IMR-90 (cell line): ENCODE results near the gene DGKG. TPM values are rescaled to one million over a fixed set of nuclear protein-coding genes. Genes with fewer than 3 reads are reported as not detected.

Source experiments
- ATAC-seq: fragments of 200-7000 bp; cut with Tn5 transposase; 2 replicates; pipeline ENCODE4 v1.9.1; 2020; ENCODE audit warnings: low read depth, mild to moderate bottlenecking, moderate library complexity
- BruUV-seq: library from RNA; stranded (reverse); fragments of 400-500 nt; replicated peaks from 2 replicates; lab custom pipeline; 2021; lab: Mats Ljungman, UMichigan
- CTCF ChIA-PET: fragments of 300-600 bp; formaldehyde crosslinking; extraction: SDS; loops from one replicate; lab custom pipeline; 2021; ENCODE audit warnings: antibody characterized with exemption; lab: Yijun Ruan, JAX
- POLR2A ChIA-PET: fragments of 300-600 bp; sonication (Branson Sonifier 250); formaldehyde crosslinking; loops from one replicate; lab custom pipeline; 2022; ENCODE audit warnings: antibody characterized with exemption; ENCODE audit not compliant: unreplicated experiment; lab: Charles Lee
- DNase-seq: peaks from one replicate; pipeline ENCODE4 v3.0.0; 2013
- H2AFZ ChIP-seq: replicated peaks from 2 replicates; pipeline ENCODE3; 2013; ENCODE audit warnings: low read length, mild to moderate bottlenecking; ENCODE audit not compliant: poor library complexity
- H2AK5ac ChIP-seq: 2 replicates; pipeline ENCODE4 v1.6.1; 2013; ENCODE audit warnings: low read depth, low read length, inconsistent platforms
- H2AK9ac ChIP-seq: replicated peaks from 2 replicates; pipeline ENCODE3; 2013; ENCODE audit warnings: mild to moderate bottlenecking, low read depth, low read length, moderate library complexity; ENCODE audit not compliant: poor library complexity
- H2BK120ac ChIP-seq: 2 replicates; pipeline ENCODE4 v1.6.1; 2013; ENCODE audit warnings: low read depth, low read length, inconsistent platforms
- H2BK15ac ChIP-seq: 3 replicates; pipeline ENCODE4 v1.6.1; 2013; ENCODE audit warnings: low read depth, low read length, inconsistent platforms
- H2BK20ac ChIP-seq: 2 replicates; pipeline ENCODE4 v1.6.1; 2013; ENCODE audit warnings: low read depth, mild to moderate bottlenecking, inconsistent platforms, low read length, moderate library complexity
- H2BK5ac ChIP-seq: 2 replicates; pipeline ENCODE4 v1.6.1; 2013; ENCODE audit warnings: mild to moderate bottlenecking, low read depth, low read length, inconsistent platforms; ENCODE audit not compliant: poor library complexity, severe bottlenecking
- H3K14ac ChIP-seq: replicated peaks from 2 replicates; pipeline ENCODE4 v1.6.1; 2013; ENCODE audit warnings: low read depth, low read length, inconsistent platforms
- H3K18ac ChIP-seq: 2 replicates; pipeline ENCODE4 v1.6.1; 2013; ENCODE audit warnings: low read depth, low read length, control low read depth
- H3K23ac ChIP-seq: 2 replicates; pipeline ENCODE4 v1.6.1; 2013; ENCODE audit warnings: low read depth, low read length, inconsistent platforms
- H3K27ac ChIP-seq: 2 replicates; pipeline ENCODE4 v1.5.1; 2013; ENCODE audit warnings: mild to moderate bottlenecking, control low read depth, low read length; ENCODE audit not compliant: insufficient read depth
- H3K27me3 ChIP-seq: 2 replicates; pipeline ENCODE4 v1.6.1; 2013; ENCODE audit warnings: low read length; ENCODE audit not compliant: control insufficient read depth, insufficient read depth
- H3K36me3 ChIP-seq: 2 replicates; pipeline ENCODE4 v1.6.1; 2013; ENCODE audit warnings: low read length, mixed read lengths; ENCODE audit not compliant: control insufficient read depth, insufficient read depth
- H3K4ac ChIP-seq: 2 replicates; pipeline ENCODE4 v1.6.1; 2013; ENCODE audit warnings: low read depth, low read length, inconsistent platforms
- H3K4me1 ChIP-seq: 2 replicates; pipeline ENCODE4 v1.6.1; 2013; ENCODE audit warnings: low read length, mixed read lengths; ENCODE audit not compliant: control insufficient read depth, insufficient read depth
- H3K4me2 ChIP-seq: 2 replicates; pipeline ENCODE4 v1.6.1; 2013; ENCODE audit warnings: low read depth, mild to moderate bottlenecking, control low read depth, low read length, moderate library complexity
- H3K4me3 ChIP-seq: 2 replicates; pipeline ENCODE4 v1.5.1; 2013; ENCODE audit warnings: low read depth, mild to moderate bottlenecking, control low read depth, low read length, moderate library complexity; ENCODE audit not compliant: insufficient read depth
- H3K56ac ChIP-seq: 2 replicates; pipeline ENCODE4 v1.6.1; 2013; ENCODE audit warnings: low read length, inconsistent platforms; ENCODE audit not compliant: insufficient read depth; ENCODE audit errors: extremely low read depth
- H3K79me1 ChIP-seq, 2 experiments: 2 replicates each; pipeline ENCODE4 v1.6.1; 2013; ENCODE audit warnings: low read length in 2 of 2, inconsistent platforms in 1 of 2, low read depth in 1 of 2
- H3K9ac ChIP-seq: 2 replicates; pipeline ENCODE4 v1.6.1; 2013; ENCODE audit warnings: low read depth, low read length, control low read depth
- H3K9me1 ChIP-seq: 2 replicates; pipeline ENCODE4 v1.6.1; 2013; ENCODE audit warnings: low read length, inconsistent platforms; ENCODE audit not compliant: insufficient read depth
- H3K9me3 ChIP-seq: 2 replicates; pipeline ENCODE4 v1.6.1; 2013; ENCODE audit warnings: low read length; ENCODE audit not compliant: control insufficient read depth, insufficient read depth
- H4K20me1 ChIP-seq: 2 replicates; pipeline ENCODE4 v1.6.1; 2013; ENCODE audit warnings: low read length, inconsistent platforms; ENCODE audit not compliant: insufficient read depth
- H4K5ac ChIP-seq: 2 replicates; pipeline ENCODE4 v1.6.1; 2013; ENCODE audit warnings: mild to moderate bottlenecking, low read depth, low read length, control low read depth
- H4K8ac ChIP-seq, 2 experiments: 2 replicates each; pipeline ENCODE4 v1.6.1; 2013; ENCODE audit warnings: low read depth in 2 of 2, low read length in 2 of 2, control low read depth in 1 of 2, inconsistent platforms in 1 of 2
- H4K91ac ChIP-seq: 2 replicates; pipeline ENCODE4 v1.6.1; 2013; ENCODE audit warnings: low read depth, low read length, inconsistent platforms; ENCODE audit not compliant: insufficient read depth
- BHLHE40 ChIP-seq: fragments of 150-350 bp; IDR thresholded peaks from 2 replicates; pipeline ENCODE4 v1.6.1; 2016; ENCODE audit warnings: mild to moderate bottlenecking, low read depth, low read length
- CEBPB ChIP-seq: IDR thresholded peaks from 2 replicates; pipeline ENCODE4 v1.6.1; 2012; ENCODE audit warnings: low read depth, low read length, improper control_type of control experiment
- CHD1 ChIP-seq: IDR thresholded peaks from 2 replicates; pipeline ENCODE4 v1.6.1; 2012; ENCODE audit warnings: low read depth, low read length, improper control_type of control experiment
- FOS ChIP-seq: fragments of 150-350 bp; IDR thresholded peaks from 2 replicates; pipeline ENCODE4 v1.6.1; 2016; ENCODE audit warnings: low read depth, low read length
- MAFK ChIP-seq: IDR thresholded peaks from 2 replicates; pipeline ENCODE4 v1.6.1; 2012; ENCODE audit warnings: low read depth, low read length, improper control_type of control experiment
- MAZ ChIP-seq: IDR thresholded peaks from 2 replicates; pipeline ENCODE4 v1.6.1; 2012; ENCODE audit warnings: low read depth, mild to moderate bottlenecking, low read length, improper control_type of control experiment, moderate library complexity, borderline replicate concordance
- MXI1 ChIP-seq: IDR thresholded peaks from 2 replicates; pipeline ENCODE4 v1.6.1; 2012; ENCODE audit warnings: low read depth, mild to moderate bottlenecking, low read length, moderate library complexity, borderline replicate concordance
- NFE2L2 ChIP-seq: fragments of 150-350 bp; IDR thresholded peaks from 2 replicates; pipeline ENCODE4 v1.6.1; 2016; ENCODE audit warnings: low read depth, mild to moderate bottlenecking, low read length
- POLR2A ChIP-seq: IDR thresholded peaks from 2 replicates; pipeline ENCODE4 v1.6.1; 2012; ENCODE audit warnings: mild to moderate bottlenecking, low read depth, low read length
- RAD21 ChIP-seq: IDR thresholded peaks from 2 replicates; pipeline ENCODE4 v1.6.1; 2012; ENCODE audit warnings: low read length, improper control_type of control experiment
- RCOR1 ChIP-seq: IDR thresholded peaks from 2 replicates; pipeline ENCODE4 v1.6.1; 2012; ENCODE audit warnings: mild to moderate bottlenecking, low read length, improper control_type of control experiment; ENCODE audit not compliant: insufficient replicate concordance
- RFX5 ChIP-seq: IDR thresholded peaks from 2 replicates; pipeline ENCODE4 v1.8.0; 2012; ENCODE audit warnings: low read depth, mild to moderate bottlenecking, low read length, moderate library complexity
- SMC3 ChIP-seq: fragments of 150-350 bp; IDR thresholded peaks from 2 replicates; pipeline ENCODE4 v1.6.1; 2016; ENCODE audit warnings: low read depth, mild to moderate bottlenecking, antibody characterized with exemption, low read length, moderate library complexity
- WGBS, 2 experiments: methylation state at CpG; one replicate each; pipeline versions ENCODE4 v1.1.5 to v1.1.7; 2013; ENCODE audit warnings: missing lambda C conversion rate in 2 of 2; ENCODE audit not compliant: insufficient read length in 1 of 2; ENCODE audit errors: extremely low coverage in 2 of 2; 5-methylcytosine and 5-hydroxymethylcytosine counted together
- dilution Hi-C: fragments of 300-500 bp; cut with HindIII; formaldehyde crosslinking; loops from one replicate; pipeline ENCODE4 v1.14.3; 2018; ENCODE audit warnings: low sequenced_read_pairs; ENCODE audit not compliant: unreplicated experiment
- in situ Hi-C: fragments of 300-500 bp; cut with MboI; formaldehyde crosslinking; loops from 3 replicates; pipeline ENCODE4 v1.14.3; 2019; ENCODE audit warnings: low sequenced_read_pairs, inconsistent platforms, mixed read lengths
- intact Hi-C: fragments of 100-400 bp; cut with micrococcal nuclease; formaldehyde crosslinking; loops from 2 replicates; pipeline ENCODE4 v1.10.0; 2022
- polyA plus RNA-seq, 3 experiments: library from polyadenylated mRNA; depleted of rRNA; stranded (reverse); fragments of >200 nt; gene quantifications; 2 replicates each; pipeline ENCODE4 v1.2.3, GENCODE V29; 2012; ENCODE audit warnings: low replicate concordance in 1 of 3
- total RNA-seq: library from RNA; depleted of rRNA; stranded (reverse); fragments of >200 nt; gene quantifications from 2 replicates; pipeline ENCODE4 v1.2.3, GENCODE V29; 2012
- TF ChIP-seq, protein P1 (sequence below): fragments of 150-350 bp; IDR thresholded peaks from 2 replicates; pipeline ENCODE4 v1.6.1; 2016; ENCODE audit warnings: low read depth, mild to moderate bottlenecking, low read length, moderate library complexity, borderline replicate concordance
- TF ChIP-seq, protein P2 (sequence below): fragments of 150-350 bp; IDR thresholded peaks from 2 replicates; pipeline ENCODE4 v1.6.1; 2017; ENCODE audit warnings: mild to moderate bottlenecking, antibody characterized with exemption, low read length, low read depth
- TF ChIP-seq, protein P3 (sequence below): conservative IDR thresholded peaks from 2 replicates; pipeline ENCODE4 v1.5.1; 2012; ENCODE audit warnings: mild to moderate bottlenecking, low read depth, low read length, improper control_type of control experiment

The DGKG gene
- total and polyA plus RNA-seq, 2 of the 4 experiments (the other 2 are of a cell fraction) = 1.2 to 4.1 TPM

DNA sequence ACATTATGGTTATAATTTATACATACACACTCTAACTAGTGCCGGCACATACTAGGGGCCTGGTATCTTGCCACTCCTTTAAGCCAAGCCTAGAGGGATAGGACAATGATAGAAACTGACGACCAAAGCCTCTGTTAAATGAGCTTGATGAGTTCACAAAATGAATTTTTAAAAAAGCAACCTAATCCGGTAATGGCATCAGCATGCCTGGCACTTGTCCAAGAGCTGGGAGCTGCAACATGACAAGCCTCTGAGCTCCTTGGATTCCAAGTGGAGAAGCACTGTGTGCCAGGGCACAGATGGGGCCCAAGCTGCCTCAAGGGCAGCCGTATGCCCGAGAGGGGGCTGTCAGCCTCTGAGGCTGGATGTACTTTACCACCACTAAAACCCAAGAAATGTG lies 262.9 kb downstream of the DGKG start:
- H2BK20ac ChIP-seq = no peak overlapping the region
- no peak overlapping the region for H2BK15ac ChIP-seq
- H3K27me3 ChIP-seq = no peaks in the 10 kb centered on the region
- peaks cover 2% of the 10 kb centered on the region for H3K36me3 ChIP-seq
- ChIA-PET POLR2A (no interaction called here), CTCF (interaction anchor here (0.8 kb wide), 1 partner anchor 12 kb away, joined by 3 read pairs; no protein-coding TSS in a partner anchor)
- in situ Hi-C loops = no loop called here
- no peak overlapping the region for H3K56ac ChIP-seq
- no peak overlapping the region for H4K5ac ChIP-seq
- H3K14ac ChIP-seq = no peak overlapping the region
- H2BK120ac ChIP-seq = no peak overlapping the region
- H4K91ac ChIP-seq = no peak overlapping the region
- no TSS peak for BruUV-seq
- no peaks in the 10 kb centered on the region for H3K9me3 ChIP-seq
- no peak overlapping the region for H2BK5ac ChIP-seq
- no peak overlapping the region for H2AK9ac ChIP-seq
- no peak overlapping the region for H2AFZ ChIP-seq
- peak; percentile 16 for ATAC-seq
- H3K27ac ChIP-seq = no peak overlapping the region
- no peak overlapping the region for H3K23ac ChIP-seq
- intact Hi-C loops = loop anchor here (2.0 kb wide), 1 partner anchor 28 kb away; no protein-coding TSS in a partner anchor
- 0 out of 2 replicates have a peak overlapping the region, but pooled peaks have one; percentile 28 for H3K4me2 ChIP-seq
- dilution Hi-C loops = no loop called here
- peak overlapping the region in 1 of 2 experiments; percentile 20; a peak in 1 of 4 replicates for H4K8ac ChIP-seq
- H3K9ac ChIP-seq = no peak overlapping the region
- H3K79me1 ChIP-seq = peaks cover 23 to 41% of the 10 kb centered on the region in 2 experiments; a peak in 3 of 4 replicates
- no peak overlapping the region for H3K18ac ChIP-seq
- peaks cover 7% of the 10 kb centered on the region for H3K9me1 ChIP-seq
- H3K4me1 ChIP-seq = peaks cover 16% of the 10 kb centered on the region
- no peak overlapping the region for H2AK5ac ChIP-seq
- no CpG with 5 or more reads among the region's 5 CpGs for WGBS, 2 experiments
- H4K20me1 ChIP-seq = peaks cover 10% of the 10 kb centered on the region; the same call in 1 of the 2 replicates
- TF ChIP-seq, protein P1, sequence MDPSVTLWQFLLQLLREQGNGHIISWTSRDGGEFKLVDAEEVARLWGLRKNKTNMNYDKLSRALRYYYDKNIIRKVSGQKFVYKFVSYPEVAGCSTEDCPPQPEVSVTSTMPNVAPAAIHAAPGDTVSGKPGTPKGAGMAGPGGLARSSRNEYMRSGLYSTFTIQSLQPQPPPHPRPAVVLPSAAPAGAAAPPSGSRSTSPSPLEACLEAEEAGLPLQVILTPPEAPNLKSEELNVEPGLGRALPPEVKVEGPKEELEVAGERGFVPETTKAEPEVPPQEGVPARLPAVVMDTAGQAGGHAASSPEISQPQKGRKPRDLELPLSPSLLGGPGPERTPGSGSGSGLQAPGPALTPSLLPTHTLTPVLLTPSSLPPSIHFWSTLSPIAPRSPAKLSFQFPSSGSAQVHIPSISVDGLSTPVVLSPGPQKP = no peak
- TF ChIP-seq MAFK (no peak), MAZ (no peak), BHLHE40 (no peak), CHD1 (no peak), POLR2A (no peak), SMC3 (no peak), RCOR1 (no peak), CEBPB (no peak), NFE2L2 (no peak), RFX5 (no peak), RAD21 (no peak), FOS (no peak), MXI1 (no peak)
- TF ChIP-seq, protein P2, sequence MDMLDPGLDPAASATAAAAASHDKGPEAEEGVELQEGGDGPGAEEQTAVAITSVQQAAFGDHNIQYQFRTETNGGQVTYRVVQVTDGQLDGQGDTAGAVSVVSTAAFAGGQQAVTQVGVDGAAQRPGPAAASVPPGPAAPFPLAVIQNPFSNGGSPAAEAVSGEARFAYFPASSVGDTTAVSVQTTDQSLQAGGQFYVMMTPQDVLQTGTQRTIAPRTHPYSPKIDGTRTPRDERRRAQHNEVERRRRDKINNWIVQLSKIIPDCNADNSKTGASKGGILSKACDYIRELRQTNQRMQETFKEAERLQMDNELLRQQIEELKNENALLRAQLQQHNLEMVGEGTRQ = no peak
- TF ChIP-seq, protein P3, sequence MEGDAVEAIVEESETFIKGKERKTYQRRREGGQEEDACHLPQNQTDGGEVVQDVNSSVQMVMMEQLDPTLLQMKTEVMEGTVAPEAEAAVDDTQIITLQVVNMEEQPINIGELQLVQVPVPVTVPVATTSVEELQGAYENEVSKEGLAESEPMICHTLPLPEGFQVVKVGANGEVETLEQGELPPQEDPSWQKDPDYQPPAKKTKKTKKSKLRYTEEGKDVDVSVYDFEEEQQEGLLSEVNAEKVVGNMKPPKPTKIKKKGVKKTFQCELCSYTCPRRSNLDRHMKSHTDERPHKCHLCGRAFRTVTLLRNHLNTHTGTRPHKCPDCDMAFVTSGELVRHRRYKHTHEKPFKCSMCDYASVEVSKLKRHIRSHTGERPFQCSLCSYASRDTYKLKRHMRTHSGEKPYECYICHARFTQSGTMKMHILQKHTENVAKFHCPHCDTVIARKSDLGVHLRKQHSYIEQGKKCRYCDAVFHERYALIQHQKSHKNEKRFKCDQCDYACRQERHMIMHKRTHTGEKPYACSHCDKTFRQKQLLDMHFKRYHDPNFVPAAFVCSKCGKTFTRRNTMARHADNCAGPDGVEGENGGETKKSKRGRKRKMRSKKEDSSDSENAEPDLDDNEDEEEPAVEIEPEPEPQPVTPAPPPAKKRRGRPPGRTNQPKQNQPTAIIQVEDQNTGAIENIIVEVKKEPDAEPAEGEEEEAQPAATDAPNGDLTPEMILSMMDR = no peak
- DNase-seq = peak; percentile 82
- H3K4me3 ChIP-seq = no peak overlapping the region
- H3K4ac ChIP-seq = no peak overlapping the region
